GM12891 (cell line): Measurements from ENCODE around the gene IL25.

ENCODE experiments used
- POLR2A ChIP-seq: IDR thresholded peaks from 2 replicates; pipeline ENCODE4 v1.6.1; 2011; ENCODE audit warnings: low read depth, low read length, control low read depth
- POLR2AphosphoS5 ChIP-seq: IDR thresholded peaks from 2 replicates; pipeline ENCODE4 v1.6.1; 2011; ENCODE audit warnings: low read depth, low read length, control low read depth
- POU2F2 ChIP-seq: IDR thresholded peaks from 2 replicates; pipeline ENCODE4 v1.6.1; 2011; ENCODE audit warnings: low read depth, mild to moderate bottlenecking, control low read depth, low read length, moderate library complexity

DNA sequence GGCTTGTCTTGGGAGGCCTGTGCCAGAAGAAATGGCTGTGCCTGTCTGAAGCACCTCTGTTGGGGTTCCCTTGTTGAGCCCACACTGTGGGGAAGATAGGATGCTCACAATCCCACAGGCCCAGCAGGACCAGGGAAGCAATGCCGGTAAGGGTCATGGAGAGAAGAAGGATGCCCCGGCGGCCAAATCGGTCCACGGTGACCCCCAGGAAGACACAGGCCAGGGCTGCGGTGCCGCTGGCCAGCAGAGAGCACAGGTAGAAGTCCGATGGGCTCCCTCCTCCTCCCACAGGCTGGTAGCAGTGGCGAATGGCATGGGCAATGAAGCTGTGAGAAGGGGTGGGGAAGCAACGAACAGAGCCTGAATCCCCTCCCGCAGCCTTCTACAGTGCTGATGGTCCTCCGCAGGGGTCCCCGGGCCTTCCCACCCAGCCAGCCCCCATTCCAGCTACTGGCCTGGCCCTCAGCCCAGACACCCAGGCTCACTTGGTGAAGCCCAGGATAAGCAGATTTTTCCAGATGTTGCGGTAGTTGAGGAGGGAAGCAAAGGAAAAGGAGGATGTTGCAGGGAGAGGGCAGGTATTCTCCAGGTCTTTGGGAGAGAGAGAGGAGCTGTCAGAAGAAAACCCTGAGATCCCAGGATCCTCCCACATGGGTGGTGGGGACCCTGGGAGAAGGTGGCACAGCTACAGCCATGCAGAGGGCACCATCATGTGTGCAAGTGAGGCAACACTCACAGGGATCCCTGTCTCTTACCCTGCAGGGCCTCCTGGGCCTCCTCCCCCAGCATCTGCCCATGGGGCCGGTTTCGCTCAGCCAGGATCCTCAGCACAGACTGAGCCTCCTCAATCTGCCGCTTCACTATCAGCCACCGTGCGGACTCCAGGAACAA lies 25.0 kb upstream of the IL25 start:
- TF ChIP-seq POLR2AphosphoS5 = no peak
- no peak for TF ChIP-seq POLR2A
- no peak for TF ChIP-seq POU2F2
